Ovary (tissue), 3 donors: ENCODE results near the gene PATE4.

Source experiments
- EP300 ChIP-seq: sonication (generic); formaldehyde crosslinking; IDR thresholded peaks from one replicate; pipeline ENCODE4 v1.6.1; 2017; ENCODE audit warnings: antibody characterized with exemption
- POLR2A ChIP-seq: fragments of 450-650 bp; IDR thresholded peaks from one replicate; pipeline ENCODE4 v1.6.1; 2017; ENCODE audit warnings: antibody characterized with exemption, mild to moderate bottlenecking, moderate library complexity
- TF ChIP-seq, protein P1 (sequence below), 3 donors: fragments of 450-650 bp in 2 of 3; fragments of 200-600 bp in 1 of 3; IDR thresholded peaks; one replicate each; pipeline versions ENCODE4 v1.5.1 to v1.8.0; 2016 to 2022; ENCODE audit warnings: antibody characterized with exemption in 3 of 3, mild to moderate bottlenecking in 1 of 3
- donor health status: DM: no; HTN: no; CAD: no.

- TF ChIP-seq, protein P1, sequence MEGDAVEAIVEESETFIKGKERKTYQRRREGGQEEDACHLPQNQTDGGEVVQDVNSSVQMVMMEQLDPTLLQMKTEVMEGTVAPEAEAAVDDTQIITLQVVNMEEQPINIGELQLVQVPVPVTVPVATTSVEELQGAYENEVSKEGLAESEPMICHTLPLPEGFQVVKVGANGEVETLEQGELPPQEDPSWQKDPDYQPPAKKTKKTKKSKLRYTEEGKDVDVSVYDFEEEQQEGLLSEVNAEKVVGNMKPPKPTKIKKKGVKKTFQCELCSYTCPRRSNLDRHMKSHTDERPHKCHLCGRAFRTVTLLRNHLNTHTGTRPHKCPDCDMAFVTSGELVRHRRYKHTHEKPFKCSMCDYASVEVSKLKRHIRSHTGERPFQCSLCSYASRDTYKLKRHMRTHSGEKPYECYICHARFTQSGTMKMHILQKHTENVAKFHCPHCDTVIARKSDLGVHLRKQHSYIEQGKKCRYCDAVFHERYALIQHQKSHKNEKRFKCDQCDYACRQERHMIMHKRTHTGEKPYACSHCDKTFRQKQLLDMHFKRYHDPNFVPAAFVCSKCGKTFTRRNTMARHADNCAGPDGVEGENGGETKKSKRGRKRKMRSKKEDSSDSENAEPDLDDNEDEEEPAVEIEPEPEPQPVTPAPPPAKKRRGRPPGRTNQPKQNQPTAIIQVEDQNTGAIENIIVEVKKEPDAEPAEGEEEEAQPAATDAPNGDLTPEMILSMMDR (IDR thresholded peaks at IDR 0.05), result no peak
- TF ChIP-seq EP300, result no peak
- no peak for TF ChIP-seq POLR2A
These were observed 53.9 kb downstream of the PATE4 start for GRCh38 chr11:125886997-125887372.
